ENCODE measurements around the gene GNA15.

GNA15 gene

GRCh38 chr19:3194106-3195087 is 58.6 kb downstream of the GNA15 start:
- H3K4me3 ChIP-seq (ENCODE audit: low read depth, low read length): no peak overlapping the region
- no peaks in the 10 kb centered on the region for H3K9me3 ChIP-seq
- peaks cover 47% of the 10 kb centered on the region for H3K36me3 ChIP-seq
- no peaks in the 10 kb centered on the region for H3K27me3 ChIP-seq
- TF ChIP-seq CTCF (IDR thresholded peaks at IDR 0.05; ENCODE audit: low read depth, low read length): no peak
- peak; percentile 73 for DNase-seq
- peaks cover 9% of the 10 kb centered on the region for H3K4me1 ChIP-seq

- no peak for TF ChIP-seq CTCF (IDR thresholded peaks at IDR 0.05; ENCODE audit: low read depth, low read length)
- Histone ChIP-seq H3K9me3 (no peaks in the 10 kb centered on the region), H3K4me3 (ENCODE audit: low read depth, low read length) (no peak overlapping the region), H3K4me1 (peaks cover 9% of the 10 kb centered on the region), H3K27me3 (no peaks in the 10 kb centered on the region), H3K36me3 (peaks cover 47% of the 10 kb centered on the region)
- peak; percentile 67 for DNase-seq
Measured at GRCh38 chr19:3196064-3196932, 60.5 kb downstream of the GNA15 start.

GRCh38 chr19:3196933-3197205 is 61.0 kb downstream of the GNA15 start:
- Histone ChIP-seq H3K36me3 (peaks cover 47% of the 10 kb centered on the region), H3K4me1 (peaks cover 9% of the 10 kb centered on the region), H3K27me3 (no peaks in the 10 kb centered on the region), H3K9me3 (no peaks in the 10 kb centered on the region), H3K4me3 (ENCODE audit: low read depth, low read length) (no peak overlapping the region)
- no peak for TF ChIP-seq CTCF (IDR thresholded peaks at IDR 0.05; ENCODE audit: low read depth, low read length)
- DNase-seq: no peak

- no peaks in the 10 kb centered on the region for H3K27me3 ChIP-seq
- H3K9me3 ChIP-seq: no peaks in the 10 kb centered on the region
- peaks cover 8% of the 10 kb centered on the region for H3K4me1 ChIP-seq
- peaks cover 44% of the 10 kb centered on the region for H3K36me3 ChIP-seq
- DNase-seq: no peak
- no peak for TF ChIP-seq CTCF (IDR thresholded peaks at IDR 0.05; ENCODE audit: low read depth, low read length)
- no peak overlapping the region for H3K4me3 ChIP-seq (ENCODE audit: low read depth, low read length)
Measured at GRCh38 chr19:3198901-3199700, 63.3 kb downstream of the GNA15 start.

GRCh38 chr19:3201072-3201700 is 65.4 kb downstream of the GNA15 start:
- Histone ChIP-seq H3K4me3 (ENCODE audit: low read depth, low read length) (no peak overlapping the region), H3K27me3 (no peaks in the 10 kb centered on the region), H3K9me3 (no peaks in the 10 kb centered on the region), H3K36me3 (peaks cover 54% of the 10 kb centered on the region), H3K4me1 (peaks cover under 1% of the 10 kb centered on the region)
- no peak for TF ChIP-seq CTCF (IDR thresholded peaks at IDR 0.05; ENCODE audit: low read depth, low read length)
- no peak for DNase-seq
